Thoracic aorta (tissue), 2 donors: ENCODE data around the gene ZNF674. TPM values are rescaled to one million over a fixed set of nuclear protein-coding genes. Genes with fewer than 3 reads are reported as not detected.
"Not testable (repeated sequence)": the region's sequence is repeated elsewhere in the genome, so short reads cannot be mapped to it uniquely, and the experiment has no call there.

ENCODE experiments used
- ATAC-seq: fragments of 150-250 bp; one replicate; pipeline ENCODE4 v1.8.0; 2017; ENCODE audit warnings: low read depth; ENCODE audit not compliant: insufficient number of reproducible peaks, low FRiP score
- DNase-seq: peaks from one replicate; pipeline ENCODE4 v3.0.0-alpha.2; 2020; ENCODE audit warnings: low spot score
- H3K27ac ChIP-seq, 2 donors: fragments of 200-600 bp; sonication (generic); 1 replicate in 1 of 2; 2 replicates in 1 of 2; pipeline ENCODE4 v1.5.1; 2016; ENCODE audit warnings: mild to moderate bottlenecking in 2 of 2, moderate library complexity in 2 of 2
- H3K27me3 ChIP-seq: fragments of 200-600 bp; sonication (generic); replicated peaks from 2 replicates; pipeline ENCODE4 v1.6.0; 2016; ENCODE audit warnings: mild to moderate bottlenecking; ENCODE audit not compliant: insufficient read depth
- H3K36me3 ChIP-seq: fragments of 200-600 bp; sonication (generic); one replicate; pipeline ENCODE4 v1.5.1; 2016
- H3K4me1 ChIP-seq, 2 donors: fragments of 200-600 bp; sonication (generic); 1 replicate in 1 of 2; 2 replicates in 1 of 2; pipeline versions ENCODE4 v1.5.1 to v1.6.0; 2016; ENCODE audit warnings: low read depth in 2 of 2, mild to moderate bottlenecking in 1 of 2; ENCODE audit not compliant: control insufficient read depth in 1 of 2
- H3K4me3 ChIP-seq: fragments of 200-600 bp; sonication (generic); 2 replicates; pipeline ENCODE4 v1.5.1; 2016; ENCODE audit warnings: mild to moderate bottlenecking
- H3K9me3 ChIP-seq: fragments of 200-600 bp; sonication (generic); 2 replicates; pipeline ENCODE4 v1.5.1; 2016
- total RNA-seq, 2 donors: library from RNA; depleted of rRNA; stranded (reverse); fragments of >200 nt; gene quantifications; one replicate each; pipeline versions ENCODE4 v1.1.0 to v1.2.3, GENCODE V29; 2016
- TF ChIP-seq, protein P1 (sequence below): fragments of 200-600 bp; sonication (generic); IDR thresholded peaks from one replicate; pipeline ENCODE4 v1.5.1; 2019; ENCODE audit warnings: antibody characterized with exemption

Gene ZNF674
- total RNA-seq, 2 donors from 2014 or later: 8.1 to 15.6 TPM

- DNase-seq: no peak
- no peak for ATAC-seq
- peaks cover 2% of the 10 kb centered on the region for H3K36me3 ChIP-seq
- no peaks in the 10 kb centered on the region for H3K4me1 ChIP-seq
- no peak overlapping the region for H3K27ac ChIP-seq
- H3K9me3 ChIP-seq: no peaks in the 10 kb centered on the region
- TF ChIP-seq, protein P1, sequence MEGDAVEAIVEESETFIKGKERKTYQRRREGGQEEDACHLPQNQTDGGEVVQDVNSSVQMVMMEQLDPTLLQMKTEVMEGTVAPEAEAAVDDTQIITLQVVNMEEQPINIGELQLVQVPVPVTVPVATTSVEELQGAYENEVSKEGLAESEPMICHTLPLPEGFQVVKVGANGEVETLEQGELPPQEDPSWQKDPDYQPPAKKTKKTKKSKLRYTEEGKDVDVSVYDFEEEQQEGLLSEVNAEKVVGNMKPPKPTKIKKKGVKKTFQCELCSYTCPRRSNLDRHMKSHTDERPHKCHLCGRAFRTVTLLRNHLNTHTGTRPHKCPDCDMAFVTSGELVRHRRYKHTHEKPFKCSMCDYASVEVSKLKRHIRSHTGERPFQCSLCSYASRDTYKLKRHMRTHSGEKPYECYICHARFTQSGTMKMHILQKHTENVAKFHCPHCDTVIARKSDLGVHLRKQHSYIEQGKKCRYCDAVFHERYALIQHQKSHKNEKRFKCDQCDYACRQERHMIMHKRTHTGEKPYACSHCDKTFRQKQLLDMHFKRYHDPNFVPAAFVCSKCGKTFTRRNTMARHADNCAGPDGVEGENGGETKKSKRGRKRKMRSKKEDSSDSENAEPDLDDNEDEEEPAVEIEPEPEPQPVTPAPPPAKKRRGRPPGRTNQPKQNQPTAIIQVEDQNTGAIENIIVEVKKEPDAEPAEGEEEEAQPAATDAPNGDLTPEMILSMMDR: no peak
- H3K27me3 ChIP-seq: no peaks in the 10 kb centered on the region
- no peak overlapping the region for H3K4me3 ChIP-seq
Observed at GRCh38 chrX:46461660-46462191, 83.5 kb downstream of the ZNF674 start.

DNA sequence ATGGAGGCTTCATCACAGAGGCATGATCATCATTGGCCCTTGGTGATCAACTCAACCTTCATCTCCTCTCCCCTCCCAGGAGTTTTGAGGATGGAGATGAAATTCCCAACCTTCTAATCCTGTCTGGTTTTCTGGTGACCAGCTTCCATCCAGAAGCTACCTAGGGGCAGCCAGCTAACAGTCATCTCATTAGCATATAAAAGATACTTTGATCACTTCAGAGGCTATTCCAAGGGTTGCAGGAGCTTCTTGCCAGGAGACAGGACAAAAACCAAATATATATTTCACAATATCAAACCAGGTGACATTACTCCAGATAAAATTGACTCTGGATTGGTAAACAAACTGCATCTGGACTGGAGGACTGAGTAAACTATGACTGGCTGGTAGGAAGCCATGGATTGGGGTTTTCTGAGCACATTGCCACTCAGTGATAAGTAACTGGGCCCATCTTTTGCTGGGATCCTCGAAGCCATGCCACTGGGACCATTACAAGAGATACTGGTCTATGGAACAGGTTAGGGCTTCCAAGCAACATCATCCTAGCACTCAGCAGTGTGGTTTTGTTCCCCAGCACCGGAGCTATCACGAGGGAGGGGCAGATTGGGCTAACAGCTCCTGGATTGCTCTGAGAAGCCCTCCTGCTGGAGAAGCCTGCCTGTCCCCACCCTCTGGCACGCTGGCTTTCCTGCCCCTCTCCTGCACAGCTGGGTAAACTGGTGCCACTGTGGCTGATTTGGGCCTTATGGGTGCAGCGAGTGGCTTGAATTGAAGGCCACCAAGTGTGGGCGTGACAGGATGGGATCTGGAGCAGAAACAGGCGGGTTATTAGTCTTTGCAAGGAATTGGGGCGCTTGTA lies 84.2 kb downstream of the ZNF674 start:
- H3K4me1 ChIP-seq, DNase-seq, ATAC-seq, H3K4me3 ChIP-seq, H3K36me3 ChIP-seq, H3K27me3 ChIP-seq, H3K27ac ChIP-seq, H3K9me3 ChIP-seq: not testable (repeated sequence)

DNA sequence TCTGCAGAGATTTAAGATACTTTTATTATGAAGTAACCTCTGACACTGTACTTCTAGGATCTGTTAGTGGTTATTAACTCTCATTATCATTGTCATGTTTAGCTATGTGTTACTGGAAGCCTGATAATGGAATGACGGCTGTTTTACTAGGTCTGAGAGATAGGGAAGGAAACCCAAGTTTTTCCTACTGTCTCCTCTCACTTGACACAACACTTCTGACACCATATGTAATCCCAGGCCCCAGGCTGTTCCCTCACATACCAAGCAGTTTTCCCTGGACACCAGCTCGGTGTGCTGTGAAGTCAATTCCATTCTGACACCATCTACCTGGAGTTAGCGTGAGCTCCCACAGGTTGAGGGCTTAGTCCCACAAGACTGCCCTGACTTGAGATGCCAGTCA lies 85.6 kb downstream of the ZNF674 start:
- TF ChIP-seq, protein P1: no peak
- DNase-seq (no peak), ATAC-seq (no peak)
- no peaks in the 10 kb centered on the region for H3K27me3 ChIP-seq
- H3K36me3 ChIP-seq: peaks cover 2% of the 10 kb centered on the region
- no peaks in the 10 kb centered on the region for H3K4me1 ChIP-seq
- H3K9me3 ChIP-seq: no peaks in the 10 kb centered on the region
- no peak overlapping the region for H3K27ac ChIP-seq
- no peak overlapping the region for H3K4me3 ChIP-seq

DNA sequence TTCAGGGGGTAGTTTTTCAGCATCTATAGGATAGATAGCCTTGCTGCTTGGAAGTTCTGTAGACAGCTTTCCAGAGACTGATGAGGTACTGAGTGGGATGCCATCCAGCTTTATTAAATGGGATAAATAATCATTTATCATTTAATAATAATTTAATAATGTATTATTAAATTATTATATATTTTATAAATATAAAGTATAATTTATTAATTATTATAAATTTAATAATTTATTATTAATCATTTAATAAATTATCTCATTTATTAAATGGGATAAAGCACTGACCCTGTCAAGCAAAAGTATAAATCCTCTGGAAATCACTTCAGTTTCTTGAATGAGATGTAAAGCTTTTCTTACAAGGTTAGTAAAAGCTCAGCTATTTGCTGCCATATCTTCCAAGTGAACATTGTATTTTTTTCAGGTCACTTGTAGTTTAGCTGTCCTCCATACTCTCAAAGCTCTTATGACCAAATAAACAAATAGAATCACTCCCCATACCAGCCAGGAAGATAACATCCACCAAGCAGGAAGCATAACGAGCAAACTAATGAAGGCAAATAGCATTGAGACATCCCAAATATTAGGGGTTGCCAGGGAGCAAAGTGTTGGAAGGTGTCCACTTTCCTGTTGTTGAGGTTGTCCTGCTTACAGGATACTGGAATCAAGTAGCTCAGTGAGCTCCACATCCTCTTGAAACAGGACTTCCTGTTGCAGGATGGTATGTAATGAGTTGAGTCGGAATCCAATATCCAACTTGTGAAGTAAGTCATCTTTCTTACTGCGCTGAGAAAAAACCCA lies 88.9 kb downstream of the ZNF674 start:
- H3K9me3 ChIP-seq: no peaks in the 10 kb centered on the region
- no peak overlapping the region for H3K27ac ChIP-seq
- TF ChIP-seq, protein P1: no peak
- H3K27me3 ChIP-seq: no peaks in the 10 kb centered on the region
- no peak for ATAC-seq
- peaks cover 2% of the 10 kb centered on the region for H3K36me3 ChIP-seq
- H3K4me1 ChIP-seq: no peaks in the 10 kb centered on the region
- no peak for DNase-seq
- no peak overlapping the region for H3K4me3 ChIP-seq

Other genes with a start within 250 kb of the ZNF674 start
- 10 to 100 TPM; 28.0 to 33.5 TPM for gene CHST7, start 28.3 kb upstream of the ZNF674 start, total RNA-seq
- gene SLC9A7, start 213.7 kb upstream of the ZNF674 start, total RNA-seq: 10 to 100 TPM in 1 of 2 donors, 1 to 10 TPM in 1; 6.7 to 12.2 TPM